Pons (tissue), 1 donor: ENCODE measurements around the gene AAK1.
"Not testable (repeated sequence)": the region's sequence is repeated elsewhere in the genome, so short reads cannot be mapped to it uniquely, and the experiment has no call there.

Experiments used
- DNase-seq: peaks from one replicate; pipeline ENCODE4 v3.0.0-alpha.2; 2016; ENCODE audit warnings: low spot score

Gene AAK1

GRCh38 chr2:69643602-69644505 is at the start of gene AAK1:
Gene AAK1 (minus strand): TSS chr2:69643739. CDS start chr2:69643040, 699 bp downstream.
- peak; percentile 89 for DNase-seq

GRCh38 chr2:69692424-69692823 is 48.9 kb upstream of the AAK1 start:
- DNase-seq: no peak

- no peak for DNase-seq
Observed at GRCh38 chr2:69689969-69690368, 46.4 kb upstream of the AAK1 start.

- DNase-seq: no peak
Observed at GRCh38 chr2:69689466-69689865, 45.9 kb upstream of the AAK1 start.

GRCh38 chr2:69687971-69688611 is 44.6 kb upstream of the AAK1 start:
- DNase-seq: no peak

GRCh38 chr2:69686813-69687212 is 43.3 kb upstream of the AAK1 start:
- no peak for DNase-seq

- DNase-seq: no peak
Observed at GRCh38 chr2:69685321-69686048, 41.9 kb upstream of the AAK1 start.

- DNase-seq: peak; percentile 77
Observed at GRCh38 chr2:69683170-69683971, 39.8 kb upstream of the AAK1 start.

GRCh38 chr2:69682525-69682924 is 39.0 kb upstream of the AAK1 start:
- no peak for DNase-seq

- peak; percentile 66 for DNase-seq
Observed at GRCh38 chr2:69680001-69680675, 36.6 kb upstream of the AAK1 start.

- no peak for DNase-seq
Observed at GRCh38 chr2:69677914-69678313, 34.4 kb upstream of the AAK1 start.

GRCh38 chr2:69676146-69676545 is 32.6 kb upstream of the AAK1 start:
- DNase-seq: no peak

GRCh38 chr2:69674316-69674670 is 30.8 kb upstream of the AAK1 start:
- peak; percentile 53 for DNase-seq

GRCh38 chr2:69673098-69673497 is 29.6 kb upstream of the AAK1 start:
- DNase-seq: not testable (repeated sequence)

- DNase-seq: no peak
Observed at GRCh38 chr2:69669666-69670065, 26.1 kb upstream of the AAK1 start.

GRCh38 chr2:69668598-69668997 is 25.1 kb upstream of the AAK1 start:
- no peak for DNase-seq

GRCh38 chr2:69667805-69668382 is 24.4 kb upstream of the AAK1 start:
- DNase-seq: no peak

GRCh38 chr2:69665152-69665551 is 21.6 kb upstream of the AAK1 start:
- no peak for DNase-seq

GRCh38 chr2:69663860-69664259 is 20.3 kb upstream of the AAK1 start:
- no peak for DNase-seq

- not testable (repeated sequence) for DNase-seq
Observed at GRCh38 chr2:69662547-69662946, 19.0 kb upstream of the AAK1 start.

GRCh38 chr2:69660637-69661036 is 17.1 kb upstream of the AAK1 start:
- DNase-seq: no peak
